Posterior vena cava (tissue), 2 donors: ENCODE results near the gene ZNF689. TPM values are rescaled to one million over a fixed set of nuclear protein-coding genes. Genes with fewer than 3 reads are reported as not detected.
A peak's percentile ranks its signal among the peaks of the same experiment; 100 is the strongest.
"Not testable (repeated sequence)": the region's sequence is repeated elsewhere in the genome, so short reads cannot be mapped to it uniquely, and the experiment has no call there.

Source experiments
- DNase-seq: peaks from one replicate; pipeline ENCODE4 v3.0.0-alpha.2; 2020; ENCODE audit warnings: low spot score
- intact Hi-C, 2 donors: fragments of 100-400 bp; cut with DNase I; formaldehyde crosslinking; loops; one replicate each; pipeline versions ENCODE4 v1.14.1 to v1.14.2; 2022 to 2023
- total RNA-seq, 2 donors: library from RNA; stranded (reverse); fragmentation: NEBNext Ultra II Directional; extraction: Animal tissue kit (Norgen Biotek cat#: 25700); gene quantifications; one replicate each; pipeline ENCODE4 v1.2.1, GENCODE V29; 2021
- donor health status: DM: yes; HTN: yes; CAD: no.
- donor health status: DM: yes; HTN: yes; CAD: no.

Gene ZNF689
- total RNA-seq, 2 donors from 2014 or later = 6.9 to 7.1 TPM

DNA sequence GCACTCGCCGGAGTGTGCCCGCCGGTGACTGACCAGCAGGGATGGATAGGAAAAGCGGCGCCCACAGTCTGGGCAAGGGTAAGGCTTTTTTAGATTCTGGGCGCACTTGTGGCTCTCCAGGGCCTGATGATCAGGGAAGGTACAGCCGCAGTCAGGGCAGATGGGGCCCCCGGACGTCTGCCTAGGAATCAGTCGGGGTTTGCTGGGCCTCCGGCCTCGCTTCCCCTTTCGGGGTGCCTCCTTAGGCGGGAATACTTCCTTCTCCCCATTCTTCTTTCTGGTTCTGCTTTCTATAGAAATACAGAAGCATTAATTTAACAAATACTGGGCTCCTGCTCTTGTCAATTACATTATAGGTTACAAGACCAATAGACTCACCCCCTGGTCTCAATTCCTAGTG, 5.0 kb downstream of the ZNF689 start:
- DNase-seq = no peak
- intact Hi-C loops = no loop called here

- DNase-seq = no peak
- intact Hi-C loops = no loop called here
Observed at GRCh38 chr16:30604316-30604947, 5.8 kb downstream of the ZNF689 start.

DNA sequence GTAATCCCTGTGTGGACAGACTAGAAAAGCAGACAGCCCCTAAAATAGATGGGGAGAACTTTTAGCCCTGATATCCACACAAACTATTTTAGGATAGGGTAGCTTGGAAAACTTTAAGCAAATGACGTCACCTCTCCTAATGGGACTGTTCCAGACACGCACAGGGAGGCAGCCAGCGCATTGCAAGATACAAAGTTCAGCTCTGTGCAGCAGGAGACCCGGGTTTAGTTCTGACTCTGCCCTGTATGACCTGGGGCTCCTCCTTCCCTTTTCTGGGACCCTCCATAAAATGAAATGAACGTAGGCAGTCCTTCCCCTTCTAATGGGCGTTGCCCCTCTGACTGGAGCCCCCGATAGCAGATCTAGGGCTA, 6.3 kb downstream of the ZNF689 start:
- intact Hi-C loops = no loop called here
- no peak for DNase-seq

GRCh38 chr16:30602616-30603277, 7.4 kb downstream of the ZNF689 start:
- no peak for DNase-seq
- intact Hi-C loops = no loop called here

DNA sequence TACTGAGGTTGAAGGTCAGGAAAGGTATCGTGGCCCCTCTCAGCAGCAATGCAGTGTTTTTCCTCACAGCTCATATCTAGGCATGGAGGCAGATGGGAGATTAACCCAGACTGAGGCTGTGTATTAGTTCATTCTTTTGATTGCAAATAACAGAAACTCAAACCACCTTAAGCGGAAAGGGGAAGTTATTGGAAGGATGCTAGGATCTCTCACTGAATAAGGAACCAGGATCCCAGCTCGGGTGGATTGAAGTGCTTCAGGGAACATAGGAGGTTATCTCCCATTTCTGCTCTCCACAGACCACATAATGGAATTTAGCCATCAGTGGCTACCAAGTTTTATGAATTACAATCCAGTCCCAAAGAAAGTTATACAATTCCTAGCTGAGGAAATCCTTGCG, 8.2 kb downstream of the ZNF689 start:
- intact Hi-C loops = no loop called here
- no peak for DNase-seq

DNA sequence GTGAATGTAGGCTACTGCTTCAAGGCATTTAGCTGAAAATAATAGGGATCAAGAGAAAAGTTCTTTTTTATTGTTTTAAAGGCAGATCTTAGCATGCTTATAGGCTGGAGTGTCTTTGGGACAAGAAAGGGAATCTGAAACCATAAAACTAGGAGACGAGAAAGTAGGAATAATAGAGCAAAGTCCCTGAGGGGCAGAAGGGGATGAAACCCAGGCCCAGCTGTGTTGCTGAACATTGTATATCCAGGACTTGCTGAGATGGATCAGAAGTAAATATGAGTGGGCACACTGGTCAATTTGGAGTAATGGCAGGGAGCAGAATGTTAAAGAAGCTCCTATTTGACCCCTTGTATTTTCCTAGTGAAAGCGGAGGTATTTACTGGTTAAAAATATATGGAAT, 9.3 kb downstream of the ZNF689 start:
- no peak for DNase-seq
- intact Hi-C loops = no loop called here

GRCh38 chr16:30600215-30600614, 10.0 kb downstream of the ZNF689 start:
- intact Hi-C loops = no loop called here
- DNase-seq = no peak

GRCh38 chr16:30592871-30593270, 17.3 kb downstream of the ZNF689 start:
- DNase-seq = no peak
- intact Hi-C loops = no loop called here

- intact Hi-C loops, DNase-seq: not testable (repeated sequence)
Observed at GRCh38 chr16:30590869-30591268, 19.3 kb downstream of the ZNF689 start.

DNA sequence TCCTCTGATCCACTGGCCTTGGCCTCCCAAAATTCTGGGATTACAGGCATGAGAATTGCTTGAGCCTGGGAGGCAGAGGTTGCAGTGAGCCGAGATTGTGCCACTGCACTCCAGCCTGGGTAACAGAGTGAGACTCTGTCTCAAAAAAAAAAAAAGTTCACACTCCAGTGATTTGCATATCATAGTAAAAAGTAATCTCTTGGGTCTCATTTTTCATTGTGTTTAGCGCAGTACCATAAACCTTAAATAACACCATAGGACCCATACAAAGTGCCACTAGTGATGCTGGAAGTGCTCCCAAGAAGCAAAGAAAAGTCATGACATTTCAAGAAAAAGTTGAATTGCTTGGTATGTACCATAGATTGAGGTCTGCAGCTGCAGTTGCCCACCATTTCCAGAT, 20.6 kb downstream of the ZNF689 start:
- intact Hi-C loops = loop anchor here (10.0 kb wide), 2 partner anchors 45 to 65 kb away; partner anchors contain the start of gene ZNF768 (in 1 of the 2)
- DNase-seq = not testable (repeated sequence)

- DNase-seq = no peak
- intact Hi-C loops = loop anchor here (10.0 kb wide), 2 partner anchors 46 to 64 kb away; partner anchors contain the start of gene ZNF768 (in 1 of the 2)
Observed at GRCh38 chr16:30588651-30589050, 21.5 kb downstream of the ZNF689 start.

DNA sequence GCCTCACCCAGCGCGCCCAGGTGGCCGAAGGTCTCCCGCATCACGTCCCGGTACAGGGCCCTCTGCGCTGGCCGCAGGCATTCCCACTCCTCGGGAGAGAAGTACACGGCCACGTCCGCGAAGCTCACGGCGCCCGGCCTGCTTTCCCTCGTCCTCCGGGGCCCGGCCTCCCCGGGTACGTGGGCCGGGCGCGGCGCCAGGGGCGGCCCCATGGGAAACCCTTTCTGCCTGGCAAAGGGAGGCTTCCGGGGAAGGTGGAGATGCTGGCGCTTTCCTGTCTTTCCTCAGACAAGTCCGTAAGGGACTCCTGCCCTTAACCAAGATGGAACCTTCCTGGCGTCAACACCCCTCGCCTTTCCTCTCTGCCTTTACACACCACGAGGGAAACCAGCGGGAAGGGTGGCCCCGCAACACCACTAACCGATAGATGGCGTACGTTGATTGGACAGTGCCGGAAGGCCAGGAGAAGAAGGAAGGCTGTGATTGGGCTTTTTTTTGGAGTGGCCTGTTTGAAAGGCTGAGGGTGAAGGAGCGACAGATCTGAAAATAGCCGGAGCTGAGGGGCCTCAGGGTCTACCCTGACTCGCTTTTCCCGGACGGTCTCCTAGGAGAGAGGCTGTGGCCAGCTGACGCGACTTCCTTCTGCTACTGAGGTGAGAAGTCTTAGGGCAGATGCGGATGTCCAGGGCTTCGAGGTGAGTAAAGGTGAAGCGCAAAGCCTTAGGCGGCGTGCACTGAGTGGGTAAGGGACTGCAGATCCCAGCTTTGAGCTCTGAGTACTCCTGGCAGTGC, 24.6 kb downstream of the ZNF689 start, which contains the start of gene ZNF785:
Gene ZNF785 (minus strand): TSS at position 298 of the 792 bp plus-strand sequence. CDS start 86 bp downstream, at position 212.
- intact Hi-C loops = loop anchor here (10.0 kb wide), 2 partner anchors 49 to 61 kb away; partner anchors contain the start of gene ZNF768 (in 1 of the 2)
- DNase-seq = peak; percentile 97

DNA sequence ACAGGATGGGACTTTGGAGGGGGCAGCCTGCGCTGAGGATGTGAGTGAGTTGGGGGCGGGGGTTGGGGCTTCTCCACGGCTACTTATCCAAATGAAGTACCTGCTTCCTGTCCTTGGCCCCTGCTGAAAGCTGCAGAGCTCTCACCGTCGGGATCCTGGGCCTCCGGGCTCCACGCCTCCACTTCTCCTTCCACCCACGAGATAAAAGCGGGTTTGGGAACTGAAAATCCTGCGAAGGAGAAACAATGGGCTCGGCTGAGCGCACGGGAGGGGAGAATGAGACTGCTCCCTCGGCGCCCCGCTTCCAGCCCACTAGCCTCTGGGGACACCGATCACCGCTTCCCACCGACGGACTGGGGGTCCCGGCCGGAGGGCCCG, 25.2 kb downstream of the ZNF689 start:
- intact Hi-C loops = loop anchor here (10.0 kb wide), 2 partner anchors 50 to 60 kb away; partner anchors contain the start of gene ZNF768 (in 1 of the 2)
- no peak for DNase-seq

GRCh38 chr16:30582611-30583340, 27.4 kb downstream of the ZNF689 start:
- intact Hi-C loops = loop anchor here (10.0 kb wide), 2 partner anchors 52 to 58 kb away; partner anchors contain the start of gene ZNF768 (in 1 of the 2)
- DNase-seq = no peak

GRCh38 chr16:30581457-30581856, 28.7 kb downstream of the ZNF689 start:
- intact Hi-C loops = loop anchor here (10.0 kb wide), 2 partner anchors 53 to 57 kb away; partner anchors contain the start of gene ZNF768 (in 1 of the 2)
- DNase-seq = no peak

DNA sequence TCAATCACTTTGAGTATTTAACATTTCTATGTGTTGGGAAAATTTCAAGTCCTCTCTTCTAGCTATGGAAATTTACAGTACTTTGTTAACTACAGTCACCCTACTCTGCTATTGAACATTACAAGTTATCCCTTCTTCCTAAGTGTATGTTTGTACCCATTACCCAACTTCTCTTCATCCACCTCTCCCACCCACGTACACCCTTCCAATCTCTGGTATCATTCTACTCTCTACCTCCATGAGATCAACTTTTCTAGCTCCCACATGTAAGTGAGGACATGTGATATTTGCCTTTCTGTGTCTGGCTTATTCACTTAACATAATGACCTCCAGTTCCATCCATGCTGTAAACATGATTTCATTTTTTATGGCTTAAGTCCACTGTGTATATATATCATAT, 35.5 kb downstream of the ZNF689 start:
- no peak for DNase-seq
- intact Hi-C loops = no loop called here

DNA sequence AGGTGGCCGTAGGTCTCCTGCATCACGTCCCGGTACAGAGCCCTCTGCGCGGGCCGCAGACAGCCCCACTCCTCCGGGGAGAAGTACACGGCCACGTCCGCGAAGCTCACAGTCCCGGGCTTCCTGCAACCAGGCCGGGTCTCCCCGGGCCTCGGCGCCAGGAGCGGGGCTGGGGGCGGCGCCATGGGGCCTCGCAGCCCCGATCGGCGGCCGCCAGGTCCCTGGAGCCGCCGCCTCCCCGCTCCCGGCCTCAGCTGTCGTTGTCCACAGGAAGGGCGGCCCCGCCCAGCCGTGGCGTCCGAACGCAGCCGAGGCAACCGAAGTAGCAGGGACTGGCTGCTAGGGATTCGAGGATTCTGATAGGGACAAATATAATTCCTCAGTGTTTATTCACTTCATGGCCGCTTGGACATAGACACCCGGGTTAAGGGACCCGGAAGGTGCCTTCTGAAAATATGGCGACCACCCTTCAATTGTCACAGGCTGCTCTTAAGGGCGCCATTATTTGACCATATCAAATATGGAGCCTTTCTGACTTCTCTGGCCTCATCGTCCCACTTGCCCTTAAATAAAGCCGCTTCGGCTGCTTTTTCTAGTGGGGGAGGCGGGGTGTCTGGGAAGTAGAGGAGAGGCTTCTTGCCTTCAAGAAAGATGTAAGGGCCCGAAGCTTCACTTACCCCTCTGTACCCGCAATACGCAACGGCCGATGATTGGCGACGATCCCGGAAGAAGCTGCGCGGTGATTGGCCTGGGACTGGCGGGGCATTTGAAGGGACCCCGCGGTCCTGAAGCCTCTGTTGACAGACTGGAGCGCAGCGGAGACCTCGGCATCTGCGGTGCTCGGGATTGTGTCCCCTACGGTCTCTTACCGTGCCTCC, 38.5 kb downstream of the ZNF689 start, which contains the start of gene ZNF688:
Gene ZNF688 (minus strand): TSS at position 270 of the 878 bp plus-strand sequence. CDS start 85 bp downstream, at position 185.
- DNase-seq = peak; percentile 99
- intact Hi-C loops = no loop called here
